ENCODE data around the gene DCN.

The DCN gene

GRCh38 chr12:91182636-91183455 is at the start of gene DCN:
Gene DCN (minus strand): TSS chr12:91182817. CDS start chr12:91178552, 4,265 bp downstream.
- Histone ChIP-seq H3K36me3 (ENCODE audit: low read depth) (no peaks in the 10 kb centered on the region), H3K4me1 (ENCODE audit: insufficient read depth, poor library complexity, severe bottlenecking) (peaks cover 5% of the 10 kb centered on the region), H3K4me3 (ENCODE audit: severe bottlenecking) (no peak within 1 kb of the TSS), H3K9me3 (ENCODE audit: severe bottlenecking) (no peaks in the 10 kb centered on the region), H3K27me3 (ENCODE audit: insufficient read depth, poor library complexity, severe bottlenecking) (no peaks in the 10 kb centered on the region), H3K27ac (ENCODE audit: poor library complexity, severe bottlenecking) (no peak within 1 kb of the TSS)
- ATAC-seq (ENCODE audit: low read depth) = no peak
- no peak for DNase-seq (ENCODE audit: low spot score)
- no peak for TF ChIP-seq CTCF (IDR thresholded peaks at IDR 0.05; ENCODE audit: poor library complexity, severe bottlenecking)

- H3K36me3 ChIP-seq (ENCODE audit: low read depth) = no peaks in the 10 kb centered on the region
- H3K27me3 ChIP-seq (ENCODE audit: insufficient read depth, poor library complexity, severe bottlenecking) = no peaks in the 10 kb centered on the region
- H3K9me3 ChIP-seq (ENCODE audit: severe bottlenecking) = no peaks in the 10 kb centered on the region
- H3K4me1 ChIP-seq (ENCODE audit: insufficient read depth, poor library complexity, severe bottlenecking) = no peaks in the 10 kb centered on the region
- no peak overlapping the region for H3K27ac ChIP-seq (ENCODE audit: poor library complexity, severe bottlenecking)
- no peak overlapping the region for H3K4me3 ChIP-seq (ENCODE audit: severe bottlenecking)
- DNase-seq (ENCODE audit: low spot score) = no peak
- TF ChIP-seq CTCF (IDR thresholded peaks at IDR 0.05; ENCODE audit: poor library complexity, severe bottlenecking) = no peak
- no peak for ATAC-seq (ENCODE audit: low read depth)
Measured at GRCh38 chr12:91230841-91231240, 48.2 kb upstream of the DCN start.

- H3K4me3 ChIP-seq (ENCODE audit: severe bottlenecking) = no peak overlapping the region
- TF ChIP-seq CTCF (IDR thresholded peaks at IDR 0.05; ENCODE audit: poor library complexity, severe bottlenecking) = no peak
- no peak overlapping the region for H3K27ac ChIP-seq (ENCODE audit: poor library complexity, severe bottlenecking)
- H3K27me3 ChIP-seq (ENCODE audit: insufficient read depth, poor library complexity, severe bottlenecking) = no peaks in the 10 kb centered on the region
- ATAC-seq (ENCODE audit: low read depth) (no peak), DNase-seq (ENCODE audit: low spot score) (no peak)
- H3K9me3 ChIP-seq (ENCODE audit: severe bottlenecking) = no peaks in the 10 kb centered on the region
- no peaks in the 10 kb centered on the region for H3K4me1 ChIP-seq (ENCODE audit: insufficient read depth, poor library complexity, severe bottlenecking)
- no peaks in the 10 kb centered on the region for H3K36me3 ChIP-seq (ENCODE audit: low read depth)
Measured at GRCh38 chr12:91226951-91227350, 44.3 kb upstream of the DCN start.

GRCh38 chr12:91225316-91225715 is 42.7 kb upstream of the DCN start:
- no peaks in the 10 kb centered on the region for H3K36me3 ChIP-seq (ENCODE audit: low read depth)
- no peak for DNase-seq (ENCODE audit: low spot score)
- no peak for TF ChIP-seq CTCF (IDR thresholded peaks at IDR 0.05; ENCODE audit: poor library complexity, severe bottlenecking)
- no peak for ATAC-seq (ENCODE audit: low read depth)
- H3K27me3 ChIP-seq (ENCODE audit: insufficient read depth, poor library complexity, severe bottlenecking) = no peaks in the 10 kb centered on the region
- H3K9me3 ChIP-seq (ENCODE audit: severe bottlenecking) = no peaks in the 10 kb centered on the region
- H3K4me3 ChIP-seq (ENCODE audit: severe bottlenecking) = no peak overlapping the region
- H3K4me1 ChIP-seq (ENCODE audit: insufficient read depth, poor library complexity, severe bottlenecking) = no peaks in the 10 kb centered on the region
- H3K27ac ChIP-seq (ENCODE audit: poor library complexity, severe bottlenecking) = no peak overlapping the region

- DNase-seq (ENCODE audit: low spot score) (no peak), ATAC-seq (ENCODE audit: low read depth) (no peak)
- H3K4me3 ChIP-seq (ENCODE audit: severe bottlenecking) = no peak overlapping the region
- no peaks in the 10 kb centered on the region for H3K27me3 ChIP-seq (ENCODE audit: insufficient read depth, poor library complexity, severe bottlenecking)
- TF ChIP-seq CTCF (IDR thresholded peaks at IDR 0.05; ENCODE audit: poor library complexity, severe bottlenecking) = no peak
- no peaks in the 10 kb centered on the region for H3K36me3 ChIP-seq (ENCODE audit: low read depth)
- no peak overlapping the region for H3K27ac ChIP-seq (ENCODE audit: poor library complexity, severe bottlenecking)
- H3K9me3 ChIP-seq (ENCODE audit: severe bottlenecking) = no peaks in the 10 kb centered on the region
- H3K4me1 ChIP-seq (ENCODE audit: insufficient read depth, poor library complexity, severe bottlenecking) = no peaks in the 10 kb centered on the region
Measured at GRCh38 chr12:91224401-91224800, 41.8 kb upstream of the DCN start.

All from RWPE2 (cell line).